GM18508 (cell line): ENCODE measurements around the gene SEC11C.

Source experiments
- ATAC-seq: cut with Tn5 transposase; IDR thresholded peaks from one replicate; pipeline ENCODE4 v1.9.1; 2021; ENCODE audit warnings: moderate number of reproducible peaks; ENCODE audit not compliant: insufficient read depth, unreplicated experiment

SEC11C gene

GRCh38 chr18:59143441-59143840, 3.8 kb downstream of the SEC11C start:
- ATAC-seq, result no peak

GRCh38 chr18:59144483-59144882, 4.8 kb downstream of the SEC11C start:
- ATAC-seq, result no peak

- no peak for ATAC-seq
Measured at GRCh38 chr18:59145055-59145454, 5.4 kb downstream of the SEC11C start.

- ATAC-seq, result no peak
Measured at GRCh38 chr18:59148192-59148591, 8.5 kb downstream of the SEC11C start.

GRCh38 chr18:59149007-59149406, 9.3 kb downstream of the SEC11C start:
- no peak for ATAC-seq

- ATAC-seq, result no peak
Measured at GRCh38 chr18:59149416-59149815, 9.7 kb downstream of the SEC11C start.

- ATAC-seq, result no peak
Measured at GRCh38 chr18:59150236-59150635, 10.6 kb downstream of the SEC11C start.

- no peak for ATAC-seq
Measured at GRCh38 chr18:59155153-59155552, 15.5 kb downstream of the SEC11C start.

GRCh38 chr18:59156316-59156715, 16.6 kb downstream of the SEC11C start:
- no peak for ATAC-seq

- ATAC-seq, result no peak
Measured at GRCh38 chr18:59159265-59159664, 19.6 kb downstream of the SEC11C start.

GRCh38 chr18:59159986-59160385, 20.3 kb downstream of the SEC11C start:
- ATAC-seq, result no peak

GRCh38 chr18:59172664-59173249, 33.1 kb downstream of the SEC11C start:
- no peak for ATAC-seq

GRCh38 chr18:59177485-59177884, 37.8 kb downstream of the SEC11C start:
- no peak for ATAC-seq

- no peak for ATAC-seq
Measured at GRCh38 chr18:59180150-59180845, 40.6 kb downstream of the SEC11C start.

GRCh38 chr18:59182673-59183072, 43.0 kb downstream of the SEC11C start:
- ATAC-seq, result no peak

GRCh38 chr18:59189008-59189407, 49.3 kb downstream of the SEC11C start:
- ATAC-seq, result no peak

- no peak for ATAC-seq
Measured at GRCh38 chr18:59189746-59190145, 50.1 kb downstream of the SEC11C start.

GRCh38 chr18:59196161-59196725, 56.6 kb downstream of the SEC11C start:
- no peak for ATAC-seq

GRCh38 chr18:59197636-59198035, 58.0 kb downstream of the SEC11C start:
- no peak for ATAC-seq

GRCh38 chr18:59198215-59198614, 58.5 kb downstream of the SEC11C start:
- ATAC-seq, result no peak

GRCh38 chr18:59200787-59201186, 61.1 kb downstream of the SEC11C start:
- ATAC-seq, result no peak

- no peak for ATAC-seq
Measured at GRCh38 chr18:59202258-59202820, 62.7 kb downstream of the SEC11C start.
